SK-N-MC (cell line): ENCODE measurements around the gene KRT16.

Experiments used
- EZH2 ChIP-seq: fragments of 200-600 bp; sonication (generic); IDR thresholded peaks from one replicate; pipeline ENCODE4 v1.6.1; 2017; ENCODE audit warnings: antibody characterized with exemption
- POLR2AphosphoS5 ChIP-seq: IDR thresholded peaks from 2 replicates; pipeline ENCODE4 v1.6.1; 2012; ENCODE audit warnings: mild to moderate bottlenecking, low read depth, low read length, borderline replicate concordance

DNA sequence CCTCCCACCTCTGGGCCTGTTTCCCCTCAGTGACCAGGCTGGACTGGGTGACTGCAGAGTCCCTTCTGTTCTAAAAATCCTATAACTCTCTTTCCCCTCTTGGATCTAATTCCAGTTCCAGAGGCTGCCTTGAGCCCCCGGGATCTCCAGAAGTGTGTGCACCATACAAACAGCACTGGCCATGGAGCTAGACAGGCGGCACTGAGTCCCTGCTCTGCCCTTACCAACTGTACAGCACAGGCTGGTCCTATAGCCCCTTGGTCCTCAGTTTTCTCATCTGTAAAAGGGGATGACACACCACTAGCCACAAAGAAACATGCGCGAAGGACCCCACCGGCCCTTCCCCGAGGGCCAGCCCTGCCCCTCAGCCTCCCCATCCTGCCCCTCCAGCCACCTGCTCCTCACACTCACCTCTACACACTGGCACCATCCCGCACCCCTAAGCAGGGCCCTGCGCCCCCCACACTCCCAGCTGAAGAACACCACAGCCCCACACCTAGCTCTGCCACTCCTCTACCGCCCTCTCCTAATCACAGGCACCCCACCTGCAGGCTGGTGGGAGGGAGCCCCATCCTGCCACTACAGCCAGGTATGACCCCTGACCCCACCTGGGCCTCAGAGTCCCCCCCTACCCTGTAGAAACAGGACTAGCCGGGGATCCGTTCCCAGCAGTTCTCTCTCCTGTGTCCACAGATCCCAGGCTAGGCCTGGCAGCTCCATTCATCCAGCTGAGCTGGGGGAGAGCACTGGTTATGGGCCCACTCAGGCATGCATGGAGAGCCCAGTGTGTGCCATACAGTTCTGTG, 913 bp upstream of the KRT16 start:
- TF ChIP-seq POLR2AphosphoS5 (no peak), EZH2 (no peak)
